Iris pigment epithelial cell (primary cell): Measurements from ENCODE around the gene IRF2BP2.
A peak's percentile ranks its signal among the peaks of the same experiment; 100 is the strongest.
"Not testable (repeated sequence)": the region's sequence is repeated elsewhere in the genome, so short reads cannot be mapped to it uniquely, and the experiment has no call there.

Source experiments
- DNase-seq: peaks from one replicate; pipeline ENCODE4 v3.0.0-alpha.2; 2011; ENCODE audit warnings: low read depth

Gene IRF2BP2

DNA sequence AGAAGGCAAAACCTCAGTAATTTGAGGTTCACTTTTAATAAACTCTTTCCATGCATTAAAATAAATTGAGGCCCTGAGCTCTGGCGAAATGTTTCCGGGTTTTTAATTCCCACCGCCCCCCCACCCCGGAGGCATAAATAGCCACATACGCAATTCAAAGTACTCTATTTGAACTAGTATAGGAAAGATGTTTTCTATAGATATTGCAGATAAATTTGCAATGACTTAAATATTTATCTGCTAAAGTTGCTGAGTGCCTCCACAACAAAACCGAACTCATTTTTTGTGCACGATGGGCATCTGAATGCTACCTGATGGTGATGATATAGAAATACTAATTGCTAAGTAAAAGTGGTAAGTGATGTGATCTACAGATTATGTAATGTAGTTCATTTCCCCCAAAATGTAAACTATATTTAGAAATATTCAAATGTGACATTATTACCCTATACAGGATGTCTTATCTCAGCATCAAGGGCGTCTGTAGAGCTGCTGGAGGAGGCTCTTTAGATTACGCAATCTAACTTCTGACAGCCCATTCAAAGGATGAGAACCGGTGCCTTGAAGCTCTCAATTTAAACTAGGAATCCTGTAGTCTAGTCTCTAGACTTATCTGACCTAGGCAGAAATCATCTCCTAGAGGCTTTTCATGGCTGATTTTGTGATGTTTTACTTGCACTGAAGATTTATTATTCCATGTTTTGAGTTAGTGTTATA lies 8.5 kb downstream of the IRF2BP2 start:
- DNase-seq: peak; percentile 80

DNA sequence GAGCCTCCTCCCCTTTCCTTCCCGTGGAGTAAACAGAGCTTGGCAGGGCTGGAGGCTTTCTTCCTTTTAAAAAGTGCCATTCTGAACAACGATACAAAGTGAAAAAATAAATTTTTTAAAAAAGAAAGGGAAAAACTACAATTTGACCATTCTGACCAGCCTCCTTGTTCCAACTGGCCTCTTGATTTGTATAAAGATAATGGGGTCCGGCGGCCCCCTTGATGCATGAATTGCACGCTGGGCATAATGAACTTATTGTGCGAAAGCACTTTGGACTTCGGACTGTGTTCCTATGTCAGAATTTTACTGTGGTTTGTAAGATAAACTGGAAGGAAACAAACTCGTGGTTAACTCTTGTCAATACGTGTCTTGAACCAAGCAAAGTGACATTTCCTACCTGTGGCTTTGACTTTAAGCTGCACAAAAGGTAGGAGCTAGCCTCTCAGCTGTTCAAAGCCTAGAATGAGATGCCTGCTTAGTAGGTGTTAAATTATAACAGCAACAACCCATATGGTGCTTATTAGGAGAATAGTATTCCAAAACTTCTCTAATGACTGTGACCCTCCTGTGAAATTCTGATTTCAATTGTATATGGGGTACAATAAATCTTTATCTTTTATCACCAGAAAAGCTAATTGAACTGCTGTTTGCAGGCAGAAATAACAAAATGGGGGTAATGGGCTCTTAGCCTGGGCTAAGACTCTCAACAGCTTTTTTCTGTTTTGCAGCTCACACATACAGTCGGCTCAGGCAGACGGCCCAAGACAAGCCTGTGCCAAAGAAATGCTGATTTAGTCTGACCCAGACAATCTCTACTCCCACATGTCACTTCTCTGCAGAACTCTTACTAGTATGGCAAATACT lies 9.3 kb downstream of the IRF2BP2 start:
- peak; percentile 47 for DNase-seq

DNA sequence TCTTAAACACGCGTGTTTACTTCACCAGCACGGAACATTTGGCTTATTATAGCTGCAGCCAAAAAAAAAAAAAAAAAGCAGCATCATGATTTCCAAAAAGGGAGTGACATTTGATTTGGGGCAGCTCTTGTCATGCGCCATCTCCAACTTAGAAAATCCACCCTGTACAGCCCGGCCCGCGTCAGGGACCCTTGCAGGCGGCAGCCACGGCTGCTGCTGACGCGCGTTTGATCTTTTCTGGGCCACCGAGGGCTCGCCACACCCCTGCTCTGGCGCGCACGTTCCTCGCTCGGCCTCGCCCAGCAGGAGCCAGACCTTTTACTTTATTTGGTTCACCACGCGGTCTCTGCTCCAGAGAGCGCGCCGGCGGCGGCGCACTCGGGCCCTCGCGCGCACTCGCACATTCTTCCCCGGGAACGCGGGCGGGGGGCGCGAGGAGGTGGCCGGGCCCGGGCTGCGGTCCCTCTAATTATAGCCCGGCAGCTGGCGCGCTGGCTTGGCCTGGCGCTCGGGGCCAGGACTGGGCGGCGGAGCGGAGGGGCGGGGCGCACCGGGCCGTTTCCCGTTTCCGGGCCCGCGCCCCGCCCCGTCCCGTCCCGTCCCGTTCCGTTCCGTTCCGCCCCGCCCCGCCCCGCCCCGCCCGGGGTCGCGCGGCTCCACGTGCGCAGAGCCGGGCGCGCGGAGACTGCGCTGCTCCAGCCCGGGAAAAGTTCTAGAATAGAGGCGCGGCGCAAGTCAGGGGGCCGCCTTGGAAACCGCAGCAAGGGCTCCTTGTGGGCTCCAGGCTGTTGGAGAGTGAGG lies 10.2 kb downstream of the IRF2BP2 start:
- peak; percentile 89 for DNase-seq

DNA sequence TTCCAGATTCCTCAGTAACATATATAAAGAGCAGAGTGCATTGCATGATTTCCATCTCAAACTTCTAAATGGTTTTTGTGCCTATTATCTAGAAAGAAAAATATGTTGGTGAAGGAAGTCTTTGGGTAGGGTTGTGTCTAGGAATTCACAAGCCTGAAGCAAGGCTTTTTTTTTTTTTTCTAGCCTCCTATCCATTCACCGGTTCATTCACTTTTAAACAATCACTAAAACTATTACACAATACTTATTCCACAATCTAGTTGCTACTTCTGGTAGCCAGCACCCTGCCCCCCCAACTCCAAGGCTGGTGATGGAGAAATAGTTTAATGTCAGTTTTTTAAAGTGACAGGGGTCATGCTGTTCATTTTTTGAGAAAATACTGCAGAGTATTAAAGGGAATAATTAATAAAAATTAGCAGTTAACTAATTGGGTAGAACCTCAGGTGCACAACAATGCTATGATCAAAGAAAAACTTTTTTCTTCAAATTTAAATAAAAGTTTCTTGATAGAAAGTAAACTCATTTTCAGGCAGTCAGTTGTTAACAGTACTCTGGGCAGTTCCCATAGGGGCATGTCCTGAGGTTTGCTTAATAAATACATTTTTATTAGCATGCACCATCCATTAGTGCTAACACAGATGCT lies 10.9 kb downstream of the IRF2BP2 start:
- peak; percentile 58 for DNase-seq

DNA sequence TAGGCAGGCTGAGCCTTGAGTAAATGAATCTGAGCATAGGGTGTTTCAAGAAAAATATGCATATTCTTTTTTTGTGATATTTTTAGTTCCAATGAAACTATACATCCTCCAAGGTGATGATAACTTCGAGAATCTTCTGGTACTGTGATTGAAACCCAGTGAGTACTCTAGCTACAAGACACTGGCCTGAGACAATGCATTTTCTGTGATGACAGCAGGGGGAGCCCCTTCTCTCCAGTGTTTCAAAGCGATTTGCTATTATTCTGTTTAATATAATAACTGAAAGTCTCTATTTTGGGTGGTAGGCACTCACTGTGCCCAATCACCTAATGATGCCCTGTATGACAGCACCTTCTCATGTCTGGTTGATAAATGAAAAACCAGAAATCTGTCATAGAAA lies 12.1 kb downstream of the IRF2BP2 start:
- DNase-seq: peak; percentile 60

DNA sequence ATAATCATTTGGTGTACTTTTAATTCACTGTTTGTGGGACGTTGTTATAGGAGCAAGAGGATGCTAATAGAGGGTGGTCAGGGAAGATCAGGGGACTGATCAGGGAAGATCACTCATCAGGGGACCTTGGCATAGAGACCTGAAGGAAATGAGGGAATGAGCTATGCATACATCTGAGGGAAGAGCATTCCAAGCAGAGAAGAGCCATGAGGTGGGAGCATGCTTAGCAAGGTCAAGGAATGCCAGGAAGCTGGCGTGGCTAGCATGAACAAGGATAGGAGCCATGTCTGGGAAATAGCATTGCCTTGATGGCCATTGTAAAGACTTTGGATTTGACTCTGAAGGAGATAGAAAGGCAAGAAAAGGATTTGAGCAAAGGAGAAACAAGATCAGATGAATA lies 14.1 kb downstream of the IRF2BP2 start:
- no peak for DNase-seq

DNA sequence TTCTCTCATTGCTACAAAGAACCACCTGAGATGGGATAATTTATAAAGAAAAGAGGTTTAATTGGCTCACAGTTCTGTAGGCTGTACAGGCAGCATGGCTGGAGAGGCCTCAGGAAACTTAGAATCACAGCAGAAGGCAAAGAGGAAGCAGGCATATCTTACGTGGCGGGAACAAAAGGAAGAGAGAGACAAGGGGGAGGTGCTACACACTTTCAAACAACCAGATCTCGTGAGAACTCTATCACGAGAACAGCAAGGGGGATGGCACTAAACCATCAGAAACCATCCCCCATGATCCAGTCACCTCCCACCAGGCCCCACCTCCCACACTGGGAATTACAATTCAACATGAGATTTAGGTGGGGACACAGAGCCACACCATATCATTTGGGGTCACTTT lies 15.4 kb downstream of the IRF2BP2 start:
- not testable (repeated sequence) for DNase-seq

DNA sequence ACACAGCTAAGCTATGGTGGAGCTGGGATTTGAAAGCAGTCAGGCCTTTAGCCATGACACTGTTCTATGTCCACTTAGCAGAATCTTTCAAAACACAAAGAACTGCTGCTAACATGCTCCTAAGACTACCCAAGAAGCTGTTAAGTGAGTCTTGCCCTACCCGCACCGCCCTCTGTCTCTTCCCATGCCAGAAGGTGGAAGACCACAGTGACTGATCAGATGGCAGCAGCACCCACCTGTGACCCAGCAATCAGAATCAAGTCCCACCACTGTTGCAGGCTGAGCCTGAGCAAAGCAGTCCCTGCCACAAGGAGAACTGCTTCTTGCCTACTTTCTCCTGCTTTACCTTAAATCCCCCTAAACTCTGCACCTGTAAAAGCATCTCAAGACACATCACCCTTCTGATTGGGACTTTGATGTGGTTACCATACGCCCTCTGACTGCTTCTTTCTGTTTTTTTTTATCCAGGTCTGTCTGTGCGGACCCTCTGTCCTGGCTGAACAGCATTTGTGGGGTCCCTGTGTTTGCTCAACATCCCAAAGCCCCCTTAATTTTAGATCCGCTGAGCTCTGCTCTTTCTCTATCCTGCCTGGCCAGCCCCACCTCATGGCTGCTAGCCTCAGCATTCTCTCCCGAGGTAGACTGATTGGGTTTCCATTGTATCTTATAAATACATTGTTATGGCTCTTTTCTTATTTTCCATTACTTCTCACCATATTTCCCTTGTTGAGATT lies 16.0 kb downstream of the IRF2BP2 start:
- DNase-seq: no peak

DNA sequence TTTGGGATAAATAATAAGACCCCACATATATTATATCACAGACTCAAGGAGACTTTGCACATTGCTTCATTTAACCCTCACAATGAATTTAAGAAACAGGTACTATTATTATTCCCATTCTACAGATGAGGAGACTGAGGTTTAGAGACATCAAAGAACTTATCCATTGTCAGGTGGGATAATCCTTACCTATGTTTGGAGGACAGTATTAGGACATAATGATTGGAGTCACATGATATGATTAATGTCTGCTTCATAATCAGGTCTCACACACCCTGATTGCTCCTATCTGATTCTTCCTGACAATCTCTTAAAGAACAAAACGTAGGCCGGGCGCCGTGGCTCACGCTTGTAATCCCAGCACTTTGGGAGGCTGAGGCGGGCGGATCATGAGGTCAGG lies 16.9 kb downstream of the IRF2BP2 start:
- no peak for DNase-seq

DNA sequence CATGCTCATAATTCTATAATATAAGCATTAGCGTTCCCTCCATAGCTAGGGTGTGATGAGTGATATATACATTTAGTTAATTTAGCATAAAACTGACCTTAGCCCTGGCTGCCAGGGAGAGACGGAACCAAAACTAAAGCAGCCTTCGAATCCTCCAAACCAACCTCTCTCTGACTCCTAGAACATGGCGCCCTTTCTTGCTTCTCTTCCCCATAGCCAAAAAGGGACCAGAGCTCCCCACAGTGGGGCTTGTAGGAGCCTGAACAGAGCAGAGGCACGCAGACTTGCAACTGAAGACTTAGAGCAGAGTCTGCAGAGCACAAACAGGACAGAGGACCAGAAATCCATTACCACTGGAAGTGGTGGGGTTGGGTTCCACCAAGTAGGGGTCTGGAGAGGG lies 17.7 kb downstream of the IRF2BP2 start:
- no peak for DNase-seq

DNA sequence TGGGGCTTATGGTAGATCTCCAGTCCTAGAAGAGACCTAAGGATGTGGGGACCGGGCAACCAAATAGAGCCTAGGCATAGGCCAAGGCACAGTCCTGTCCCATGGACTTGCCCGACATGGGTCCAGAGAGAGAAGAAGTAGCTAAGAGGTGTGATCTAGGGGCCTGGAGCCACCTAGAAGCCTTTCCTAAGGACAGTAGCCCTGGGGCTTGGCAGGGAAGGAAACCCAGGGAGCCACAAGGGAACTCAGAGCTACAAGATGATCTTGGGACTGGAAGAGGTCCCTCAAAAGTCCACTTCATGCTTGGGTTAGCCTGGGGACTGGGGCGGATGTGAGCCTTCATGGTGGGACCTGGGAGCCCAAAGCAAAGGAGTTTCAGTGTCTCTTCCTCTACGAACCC lies 18.8 kb downstream of the IRF2BP2 start:
- DNase-seq: no peak

DNA sequence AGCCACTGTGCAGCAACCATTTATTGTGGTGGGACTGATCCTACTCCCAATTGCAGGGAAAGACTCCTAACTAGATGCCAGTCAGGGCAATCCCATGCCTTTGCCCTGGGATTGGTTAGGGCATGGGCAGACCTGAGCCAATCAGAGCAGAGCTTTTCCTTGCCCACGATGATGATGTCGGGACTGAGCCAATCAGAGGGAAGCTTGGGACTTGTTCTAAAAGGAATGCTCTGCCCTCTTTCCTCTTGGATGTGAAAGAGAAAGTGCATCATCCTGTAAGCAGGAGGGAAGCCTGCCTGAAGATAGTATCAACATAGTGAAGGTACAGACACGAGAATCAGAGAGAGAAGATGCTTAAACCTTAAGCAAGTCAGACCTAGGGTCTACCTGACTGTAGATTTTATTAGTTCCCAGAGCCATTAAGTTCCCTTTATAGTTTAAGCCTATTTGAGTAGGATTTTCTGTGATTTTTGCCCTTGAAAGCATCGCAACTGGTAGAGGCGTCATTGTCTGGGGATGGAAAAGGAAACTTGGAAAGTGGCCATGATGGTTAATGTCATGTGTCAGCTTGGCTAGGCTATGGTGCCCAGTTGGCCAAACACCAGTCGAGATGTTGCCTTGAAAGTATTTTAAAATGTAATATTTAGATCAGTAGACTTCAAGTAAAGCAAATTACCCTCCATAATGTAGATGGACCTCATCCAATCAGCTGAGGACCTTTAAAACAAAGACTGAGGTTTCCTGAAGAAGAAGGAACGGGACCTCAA lies 19.9 kb downstream of the IRF2BP2 start:
- peak; percentile 37 for DNase-seq

DNA sequence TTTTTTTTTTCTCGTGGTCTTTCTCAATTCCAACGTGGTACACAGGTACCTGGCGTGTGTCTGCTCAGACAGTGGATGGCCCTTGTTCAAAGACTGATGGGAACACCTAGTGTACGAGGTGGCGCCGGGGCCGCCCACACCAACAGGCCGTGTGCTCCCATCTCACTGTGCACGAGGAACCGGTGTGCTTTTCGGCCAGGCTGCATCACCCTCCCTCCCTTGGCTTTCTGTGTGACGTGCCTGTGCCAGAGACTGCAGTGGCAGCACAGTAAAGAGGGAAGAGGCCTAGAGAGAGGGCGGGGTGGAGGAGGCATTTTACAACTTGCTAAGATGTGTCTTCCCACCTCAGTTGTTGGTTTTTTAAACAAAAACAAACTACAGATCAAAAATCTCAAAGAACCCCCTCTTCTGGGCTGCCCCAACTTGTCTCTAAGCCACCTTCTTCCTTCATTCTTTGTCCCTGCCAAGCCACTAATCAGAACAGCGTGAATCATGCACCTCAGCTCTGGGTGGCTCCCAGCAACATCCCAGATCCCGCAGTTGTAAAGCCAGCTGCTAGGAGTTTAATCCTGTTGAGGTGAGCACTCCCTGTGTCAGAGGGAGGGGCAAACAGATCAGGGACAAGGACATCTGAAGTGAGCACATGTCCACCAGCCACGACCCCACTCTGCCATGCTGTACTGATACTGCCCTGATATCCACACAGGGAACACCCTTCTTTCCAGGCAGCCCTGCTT lies 20.7 kb downstream of the IRF2BP2 start:
- no peak for DNase-seq

DNA sequence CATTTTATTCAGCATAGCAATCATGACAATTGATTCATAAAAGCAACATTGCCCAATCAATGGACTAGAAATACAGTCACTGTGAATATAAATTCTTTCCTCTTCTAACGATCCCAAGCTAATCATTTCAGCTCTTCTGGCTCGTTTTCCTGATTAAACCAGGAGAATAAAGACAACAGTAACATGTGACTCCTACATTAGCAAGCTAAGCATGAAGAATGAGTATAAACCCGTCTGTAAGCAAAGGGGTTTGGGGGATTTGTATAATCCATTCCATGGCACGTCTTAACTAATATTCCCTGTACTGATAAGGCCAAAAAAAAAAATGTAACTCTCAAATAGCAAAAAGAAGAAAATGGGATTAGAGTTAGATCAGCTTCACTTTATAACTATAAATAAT lies 21.6 kb downstream of the IRF2BP2 start:
- no peak for DNase-seq

DNA sequence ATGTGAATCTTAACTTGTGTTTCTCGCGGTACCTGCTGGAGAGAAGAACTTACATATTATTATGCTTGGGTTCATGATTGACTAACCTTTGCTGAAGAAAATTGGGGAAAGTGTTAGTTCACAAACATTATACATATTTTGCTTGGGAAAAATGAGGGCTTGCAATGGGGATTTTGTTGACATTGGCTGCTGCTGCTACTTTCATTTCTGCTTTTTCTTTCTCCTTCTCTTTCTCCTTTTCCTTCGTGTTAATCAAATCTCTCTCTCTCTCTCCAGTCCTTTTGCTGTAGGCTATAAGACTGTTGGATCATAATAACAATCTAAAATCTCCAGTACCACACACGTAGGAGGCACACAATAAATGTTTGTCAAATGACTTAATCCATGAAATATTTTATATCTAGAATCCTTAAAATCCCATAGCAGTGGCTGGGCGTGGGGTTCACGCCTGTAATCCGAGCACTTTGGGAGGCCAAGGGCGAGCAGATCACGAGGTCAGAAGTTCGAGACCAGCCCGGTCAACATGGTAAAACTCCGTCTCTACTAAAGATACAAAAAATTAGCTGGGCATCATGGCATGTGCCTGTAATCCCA lies 23.0 kb downstream of the IRF2BP2 start:
- DNase-seq: no peak

DNA sequence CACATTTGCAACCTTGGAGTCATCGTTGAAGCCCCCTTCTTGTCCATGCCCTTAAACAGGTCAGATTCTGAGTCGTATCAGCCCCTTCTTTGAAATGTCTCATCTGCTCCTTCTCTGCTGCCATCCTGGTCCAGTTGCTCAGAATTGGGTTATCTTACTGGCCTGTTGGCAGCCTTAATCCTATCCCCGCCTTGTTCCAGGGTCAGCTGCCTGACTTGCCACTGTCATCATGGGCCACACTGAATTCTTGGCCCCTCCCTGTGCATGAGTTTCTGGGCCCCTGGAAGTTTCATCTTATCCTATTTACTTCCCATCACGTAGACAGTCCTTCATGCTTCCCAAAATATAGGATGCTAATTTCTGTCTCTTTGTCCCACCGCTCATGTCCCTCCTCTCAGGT lies 23.7 kb downstream of the IRF2BP2 start:
- DNase-seq: no peak

DNA sequence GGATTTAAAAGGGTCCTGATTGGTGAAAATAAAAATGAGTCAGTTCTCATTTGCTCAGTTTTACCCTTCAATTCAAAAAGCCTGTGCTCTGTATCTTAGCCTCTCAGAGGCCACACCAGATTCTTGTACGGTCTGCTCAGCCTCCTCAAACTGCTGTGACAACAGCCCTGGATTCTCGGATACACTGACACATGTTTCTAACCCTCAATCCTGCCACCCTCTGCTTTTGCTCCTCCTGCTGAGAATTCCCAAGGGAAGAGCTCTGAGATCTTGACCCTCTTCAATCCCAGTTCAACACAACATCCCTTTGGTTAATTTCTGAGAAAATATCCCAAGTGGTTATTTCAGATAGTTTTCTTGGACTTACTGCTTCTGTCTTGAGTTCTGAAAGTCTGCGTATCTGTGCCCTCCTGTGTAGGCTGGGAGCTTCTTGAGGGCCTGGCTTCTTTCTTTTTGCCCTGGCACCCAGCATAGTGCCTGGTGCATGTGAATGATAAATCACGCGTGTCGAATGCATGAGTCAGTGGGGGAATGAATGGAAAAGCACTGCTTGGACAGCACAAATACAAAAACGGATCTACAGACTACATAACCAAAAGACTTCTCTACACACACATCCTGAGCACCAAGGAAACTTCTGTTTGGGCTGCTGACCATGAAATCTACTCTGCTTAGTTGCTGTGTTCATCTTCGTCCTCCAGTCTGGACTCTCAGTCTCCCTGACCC lies 24.5 kb downstream of the IRF2BP2 start:
- DNase-seq: peak; percentile 33

DNA sequence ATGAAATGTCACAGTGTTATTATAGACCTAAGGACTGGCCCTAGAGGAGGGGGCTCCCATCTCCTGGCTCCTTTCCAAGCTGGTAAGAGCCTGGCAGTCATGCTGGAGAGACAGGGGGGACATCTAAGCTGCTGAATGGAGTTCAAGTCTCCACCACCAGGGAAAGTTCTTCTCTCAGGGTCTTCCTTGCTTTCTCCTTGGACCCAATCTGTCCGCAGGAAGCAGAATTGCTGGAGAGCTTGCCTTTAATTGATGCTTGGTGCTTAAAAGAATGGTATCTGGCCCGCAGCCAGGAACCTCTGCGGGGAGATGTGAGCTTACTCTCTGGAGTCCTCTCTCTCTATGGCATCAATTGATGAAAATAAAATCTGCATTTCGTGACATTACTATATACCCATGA lies 25.1 kb downstream of the IRF2BP2 start:
- no peak for DNase-seq

DNA sequence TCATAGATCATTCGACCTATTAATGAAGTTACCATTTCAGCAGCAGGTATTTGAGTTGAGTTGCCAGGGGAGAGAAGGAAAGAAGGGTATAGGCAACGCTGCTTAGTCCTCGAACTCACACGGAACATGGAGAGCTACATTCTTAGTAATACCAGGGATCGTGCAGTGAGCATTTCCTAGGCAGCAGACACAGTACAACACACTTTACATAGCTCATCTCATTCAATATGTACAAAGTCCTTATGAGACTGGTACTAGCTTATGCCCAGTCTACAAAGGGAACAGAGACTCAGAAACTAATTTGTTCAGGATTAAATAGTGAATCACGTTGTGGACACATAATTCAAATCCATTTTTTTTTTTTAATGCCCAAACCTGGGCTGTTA lies 25.6 kb downstream of the IRF2BP2 start:
- no peak for DNase-seq
